ENCODE measurements around the gene ST6GALNAC2.

ST6GALNAC2 gene

DNA sequence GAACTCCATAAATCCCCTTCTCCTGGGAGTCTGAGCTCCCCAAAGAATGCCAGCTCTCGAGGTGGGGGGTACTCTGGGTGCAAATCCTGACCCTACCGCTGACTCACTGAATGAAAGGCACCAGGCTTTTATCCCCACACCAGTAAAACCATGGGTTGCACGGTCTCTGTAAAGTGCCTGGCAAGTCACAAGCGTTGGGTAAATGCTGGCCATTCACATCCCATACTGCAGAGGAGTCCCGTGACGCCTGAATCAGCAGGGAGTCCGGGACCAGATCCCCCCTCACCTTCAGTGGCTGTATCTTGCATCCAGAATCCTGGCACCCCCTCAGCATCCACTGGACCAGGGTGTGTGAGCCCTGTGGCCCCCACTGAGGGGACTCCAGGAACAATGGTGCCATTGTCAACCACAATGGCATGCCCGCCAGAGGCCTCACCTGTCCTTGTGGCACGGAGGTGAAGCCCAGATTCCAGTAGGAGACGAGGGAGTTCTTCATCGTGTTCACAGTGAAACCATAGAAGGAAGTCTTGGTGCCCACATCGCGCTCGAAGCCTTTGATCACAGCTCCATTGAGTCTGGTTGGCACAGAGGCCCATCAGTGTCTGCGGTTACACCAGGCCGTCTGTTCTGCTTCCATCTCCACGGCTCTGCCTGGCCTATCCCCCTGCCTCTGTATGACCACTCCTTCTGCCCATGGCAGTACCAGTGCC, 13.3 kb downstream of the ST6GALNAC2 start:
- Histone ChIP-seq H3K4me1 (ENCODE audit: control insufficient read depth in 1 of 2, insufficient read depth in 1 of 2, low read depth in 1 of 2, low read length in 1 of 2) (peaks cover 30 to 31% of the 10 kb centered on the region in 2 experiments), H3K27ac (no peak overlapping the region), H3K4me3 (ENCODE audit: low read depth in 1 of 2, low read length in 1 of 2) (no peak overlapping the region), H3K9me3 (no peaks in the 10 kb centered on the region), H3K27me3 (no peaks in the 10 kb centered on the region), H3K36me3 (peaks cover 62% of the 10 kb centered on the region)
- TF ChIP-seq, protein P1, sequence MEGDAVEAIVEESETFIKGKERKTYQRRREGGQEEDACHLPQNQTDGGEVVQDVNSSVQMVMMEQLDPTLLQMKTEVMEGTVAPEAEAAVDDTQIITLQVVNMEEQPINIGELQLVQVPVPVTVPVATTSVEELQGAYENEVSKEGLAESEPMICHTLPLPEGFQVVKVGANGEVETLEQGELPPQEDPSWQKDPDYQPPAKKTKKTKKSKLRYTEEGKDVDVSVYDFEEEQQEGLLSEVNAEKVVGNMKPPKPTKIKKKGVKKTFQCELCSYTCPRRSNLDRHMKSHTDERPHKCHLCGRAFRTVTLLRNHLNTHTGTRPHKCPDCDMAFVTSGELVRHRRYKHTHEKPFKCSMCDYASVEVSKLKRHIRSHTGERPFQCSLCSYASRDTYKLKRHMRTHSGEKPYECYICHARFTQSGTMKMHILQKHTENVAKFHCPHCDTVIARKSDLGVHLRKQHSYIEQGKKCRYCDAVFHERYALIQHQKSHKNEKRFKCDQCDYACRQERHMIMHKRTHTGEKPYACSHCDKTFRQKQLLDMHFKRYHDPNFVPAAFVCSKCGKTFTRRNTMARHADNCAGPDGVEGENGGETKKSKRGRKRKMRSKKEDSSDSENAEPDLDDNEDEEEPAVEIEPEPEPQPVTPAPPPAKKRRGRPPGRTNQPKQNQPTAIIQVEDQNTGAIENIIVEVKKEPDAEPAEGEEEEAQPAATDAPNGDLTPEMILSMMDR (IDR thresholded peaks at IDR 0.05) = no peak

DNA sequence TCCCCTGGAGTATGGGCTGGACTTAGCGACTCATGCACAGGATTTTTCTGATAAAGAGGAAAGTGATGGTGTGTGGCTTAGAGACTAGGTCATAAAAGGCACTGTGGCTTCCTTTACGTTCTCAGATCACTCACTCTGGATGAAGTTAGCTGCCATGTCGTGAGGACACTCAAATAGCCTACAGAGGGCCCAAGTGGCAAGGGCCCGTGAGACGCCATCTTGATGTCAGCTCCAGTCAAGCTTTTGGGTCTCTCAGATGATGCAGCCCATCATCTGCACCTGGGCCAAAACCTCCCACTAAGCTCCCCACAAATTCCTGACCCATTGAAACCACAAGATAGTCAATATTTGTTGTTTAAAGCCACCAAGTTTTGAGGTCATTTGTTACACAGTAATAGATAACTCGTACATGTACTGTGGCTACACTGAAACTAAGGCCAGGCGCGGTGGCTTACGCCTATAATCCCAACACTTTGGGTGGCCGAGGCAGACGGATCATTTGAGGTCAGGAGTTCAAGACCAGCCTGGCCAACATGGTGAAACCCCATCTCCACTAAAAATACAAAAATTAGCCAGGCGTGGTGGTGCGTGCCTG, 14.7 kb downstream of the ST6GALNAC2 start:
- H3K4me1 ChIP-seq (ENCODE audit: control insufficient read depth in 1 of 2, insufficient read depth in 1 of 2, low read depth in 1 of 2, low read length in 1 of 2) = peaks cover 33 to 39% of the 10 kb centered on the region in 2 experiments
- TF ChIP-seq, protein P1 (IDR thresholded peaks at IDR 0.05) = no peak
- H3K36me3 ChIP-seq = peaks cover 75% of the 10 kb centered on the region
- H3K27ac ChIP-seq = no peak overlapping the region
- H3K9me3 ChIP-seq = no peaks in the 10 kb centered on the region
- no peak overlapping the region for H3K4me3 ChIP-seq (ENCODE audit: low read depth in 1 of 2, low read length in 1 of 2)
- no peaks in the 10 kb centered on the region for H3K27me3 ChIP-seq

DNA sequence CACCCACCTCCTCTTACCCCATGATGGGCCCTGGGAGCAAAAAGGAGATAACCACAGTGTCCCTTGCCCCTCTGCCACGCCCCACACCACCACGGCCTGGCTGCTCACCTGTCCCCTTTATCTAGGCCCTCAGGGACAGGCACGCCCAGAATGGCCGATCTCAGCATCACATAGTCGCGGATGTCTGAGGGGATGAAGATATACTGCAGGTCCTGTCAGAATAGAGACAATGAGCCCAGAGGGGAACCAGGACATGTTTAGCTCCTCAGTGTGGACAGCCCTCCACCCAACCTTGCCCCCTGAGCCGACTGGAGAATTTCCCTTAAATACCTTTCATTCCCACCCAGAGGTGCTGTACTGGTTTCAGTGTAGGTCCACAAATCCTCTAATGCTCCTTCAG, 15.2 kb downstream of the ST6GALNAC2 start:
- Histone ChIP-seq H3K9me3 (no peaks in the 10 kb centered on the region), H3K27ac (peak overlapping the region; percentile 13), H3K4me1 (ENCODE audit: control insufficient read depth in 1 of 2, insufficient read depth in 1 of 2, low read depth in 1 of 2, low read length in 1 of 2) (peaks cover 33 to 36% of the 10 kb centered on the region in 2 experiments), H3K27me3 (no peaks in the 10 kb centered on the region), H3K36me3 (peaks cover 79% of the 10 kb centered on the region), H3K4me3 (ENCODE audit: low read depth in 1 of 2, low read length in 1 of 2) (no peak overlapping the region)
- TF ChIP-seq, protein P1 (IDR thresholded peaks at IDR 0.05) = no peak

DNA sequence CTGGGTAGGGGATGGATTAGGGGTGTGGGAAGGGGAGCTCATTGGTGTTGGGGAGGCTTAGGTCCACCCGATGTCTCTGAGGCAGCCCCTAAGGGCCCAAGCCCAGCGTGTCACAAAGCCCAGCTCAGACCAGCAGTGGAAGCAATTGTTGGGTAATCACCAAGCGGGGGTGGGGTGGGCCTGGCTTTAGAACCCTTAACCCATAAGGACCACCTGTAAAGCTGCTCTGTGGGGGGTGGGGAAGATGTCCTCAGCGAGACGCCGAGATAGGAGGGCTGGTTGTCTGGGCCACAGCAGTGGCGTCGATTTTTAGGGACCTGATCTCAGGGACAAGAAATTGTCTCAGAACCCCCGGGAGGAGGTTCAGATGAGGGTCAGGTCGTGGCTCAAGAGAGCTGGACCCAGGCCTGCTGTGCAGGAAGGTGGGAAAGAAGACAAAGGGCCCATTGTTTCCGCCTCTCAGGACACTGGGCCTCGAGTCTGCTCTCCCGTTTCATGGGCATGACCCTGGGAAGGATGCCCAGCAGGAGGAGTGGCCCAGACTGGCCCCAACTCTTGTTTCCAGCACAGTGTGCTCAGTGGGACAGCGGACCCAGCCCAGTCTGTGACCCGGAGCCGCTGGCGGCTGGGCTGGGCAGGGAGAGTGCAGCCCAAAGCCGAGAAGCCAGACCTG, 15.9 kb downstream of the ST6GALNAC2 start:
- peaks cover 33 to 36% of the 10 kb centered on the region in 2 experiments for H3K4me1 ChIP-seq (ENCODE audit: control insufficient read depth in 1 of 2, insufficient read depth in 1 of 2, low read depth in 1 of 2, low read length in 1 of 2)
- peaks cover 79% of the 10 kb centered on the region for H3K36me3 ChIP-seq
- no peaks in the 10 kb centered on the region for H3K27me3 ChIP-seq
- TF ChIP-seq, protein P1 (IDR thresholded peaks at IDR 0.05) = no peak
- peak overlapping the region; percentile 13 for H3K27ac ChIP-seq
- H3K4me3 ChIP-seq (ENCODE audit: low read depth in 1 of 2, low read length in 1 of 2) = no peak overlapping the region
- no peaks in the 10 kb centered on the region for H3K9me3 ChIP-seq

DNA sequence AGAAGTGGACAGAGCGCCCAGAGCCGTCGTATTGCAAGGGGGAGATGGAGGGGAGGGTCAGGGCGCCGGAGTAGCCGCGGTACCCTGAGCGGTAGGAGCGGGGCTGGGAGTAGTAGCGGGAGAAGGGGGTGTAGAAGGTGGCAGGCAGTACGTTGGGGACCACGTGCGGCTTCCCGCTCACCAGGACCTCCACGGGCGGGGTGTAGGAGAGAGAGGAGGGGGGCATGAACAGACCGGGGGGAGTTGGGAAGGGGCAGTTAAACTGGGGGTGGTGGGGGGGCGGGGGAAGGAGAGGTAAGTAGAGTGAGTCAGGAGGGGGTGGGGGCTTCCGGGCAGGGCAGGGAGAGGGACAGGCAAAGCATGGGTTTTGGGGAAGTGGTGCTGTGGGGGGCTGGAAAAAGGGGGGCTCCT, 16.8 kb downstream of the ST6GALNAC2 start:
- H3K27ac ChIP-seq = peak overlapping the region; percentile 96
- peak overlapping the region; percentile 17 to 41 for H3K4me3 ChIP-seq (ENCODE audit: low read depth in 1 of 2, low read length in 1 of 2)
- no peaks in the 10 kb centered on the region for H3K27me3 ChIP-seq
- TF ChIP-seq, protein P1 (IDR thresholded peaks at IDR 0.05) = no peak
- no peaks in the 10 kb centered on the region for H3K9me3 ChIP-seq
- H3K4me1 ChIP-seq (ENCODE audit: control insufficient read depth in 1 of 2, insufficient read depth in 1 of 2, low read depth in 1 of 2, low read length in 1 of 2) = peaks cover 33 to 37% of the 10 kb centered on the region in 2 experiments
- H3K36me3 ChIP-seq = peaks cover 74% of the 10 kb centered on the region
